Stimulated activated CD4-positive, alpha-beta T cell treated with anti-CD3 and anti-CD28 coated beads, Interleukin-4, amount 100 ng/mL, for 48 hours (primary cell): Measurements from ENCODE around the gene ANKRD60.

ENCODE experiments used
- DNase-seq, 2 donors: peaks; one replicate each; pipeline ENCODE4 v3.0.0-alpha.2; 2020; ENCODE audit warnings: low read depth in 2 of 2

ANKRD60 gene

DNA sequence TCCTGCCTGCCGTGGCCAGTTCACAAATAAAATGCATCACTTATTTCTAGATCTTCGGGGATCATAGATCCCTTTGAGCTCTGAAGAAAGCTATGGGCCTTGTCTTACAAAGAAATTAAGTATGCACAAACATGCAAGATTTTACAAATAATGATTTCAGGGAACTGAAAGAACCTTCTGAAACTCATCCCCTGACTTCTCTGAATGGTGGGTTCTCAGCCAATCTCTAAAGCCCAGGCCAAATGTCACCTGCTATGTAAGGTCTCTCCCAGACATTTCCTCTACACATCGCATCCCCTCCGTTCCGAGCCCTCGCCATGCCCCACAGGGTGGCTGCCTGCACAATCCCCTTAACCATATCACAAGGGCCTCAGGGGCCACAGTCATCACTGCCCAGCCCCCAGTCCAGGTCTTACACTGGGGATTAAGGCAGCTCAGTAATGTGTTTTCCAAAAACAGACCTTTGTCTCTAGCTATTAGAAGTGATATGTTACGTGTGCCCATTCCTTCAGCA, 16.1 kb upstream of the ANKRD60 start:
- no peak for DNase-seq

DNA sequence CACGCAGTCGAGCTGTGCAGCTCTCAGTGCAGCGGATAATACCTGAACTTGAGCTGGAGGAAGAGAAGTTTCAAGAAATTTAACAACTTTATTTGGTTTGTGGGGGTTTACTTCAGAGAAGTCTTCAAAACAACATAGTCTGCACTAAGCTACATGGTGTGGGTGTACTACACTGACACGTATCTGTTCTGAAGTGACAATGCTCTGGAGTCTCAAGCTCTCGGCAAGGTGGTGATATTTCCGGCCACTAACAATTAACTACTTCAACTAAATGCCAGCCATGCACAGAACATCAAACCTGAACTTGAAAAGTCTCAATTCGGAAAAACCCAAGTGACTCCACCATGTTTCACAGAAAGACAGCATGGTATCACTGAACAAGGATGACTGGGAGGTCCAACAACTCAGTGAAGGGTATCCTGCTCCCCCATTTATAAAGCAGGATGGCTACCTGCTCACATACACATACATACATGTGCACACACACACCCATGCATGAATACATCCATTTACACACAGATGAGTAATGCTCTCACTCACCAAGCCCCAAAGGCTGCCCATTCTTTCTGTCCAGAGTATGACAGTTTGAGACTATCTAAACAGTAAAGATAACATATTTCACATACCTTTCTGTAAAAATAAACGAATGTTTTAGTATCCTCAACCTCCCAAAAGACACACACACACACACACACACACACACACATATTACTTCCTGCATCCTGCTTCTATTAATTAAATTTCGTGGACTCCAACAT, 15.4 kb upstream of the ANKRD60 start:
- DNase-seq = no peak

DNA sequence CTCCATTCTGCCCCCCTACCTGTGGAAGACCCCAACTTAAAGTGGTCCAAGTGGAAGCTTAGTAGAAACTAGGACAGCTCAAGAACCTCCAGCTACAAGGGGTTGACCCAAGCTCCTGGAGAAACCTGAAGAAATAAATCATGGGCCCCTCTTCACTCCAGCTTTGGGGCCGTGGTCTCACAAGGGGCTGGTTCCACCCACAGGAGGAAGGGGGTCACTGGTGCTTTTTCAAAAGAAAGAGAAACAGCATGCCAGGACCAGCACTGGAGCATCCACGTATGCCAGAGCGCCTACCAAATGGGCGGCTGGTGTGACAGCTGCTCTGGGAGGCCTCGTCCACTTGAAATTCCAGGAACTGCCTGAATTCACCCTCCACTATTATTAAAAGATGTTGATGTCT, 14.4 kb upstream of the ANKRD60 start:
- DNase-seq = no peak

DNA sequence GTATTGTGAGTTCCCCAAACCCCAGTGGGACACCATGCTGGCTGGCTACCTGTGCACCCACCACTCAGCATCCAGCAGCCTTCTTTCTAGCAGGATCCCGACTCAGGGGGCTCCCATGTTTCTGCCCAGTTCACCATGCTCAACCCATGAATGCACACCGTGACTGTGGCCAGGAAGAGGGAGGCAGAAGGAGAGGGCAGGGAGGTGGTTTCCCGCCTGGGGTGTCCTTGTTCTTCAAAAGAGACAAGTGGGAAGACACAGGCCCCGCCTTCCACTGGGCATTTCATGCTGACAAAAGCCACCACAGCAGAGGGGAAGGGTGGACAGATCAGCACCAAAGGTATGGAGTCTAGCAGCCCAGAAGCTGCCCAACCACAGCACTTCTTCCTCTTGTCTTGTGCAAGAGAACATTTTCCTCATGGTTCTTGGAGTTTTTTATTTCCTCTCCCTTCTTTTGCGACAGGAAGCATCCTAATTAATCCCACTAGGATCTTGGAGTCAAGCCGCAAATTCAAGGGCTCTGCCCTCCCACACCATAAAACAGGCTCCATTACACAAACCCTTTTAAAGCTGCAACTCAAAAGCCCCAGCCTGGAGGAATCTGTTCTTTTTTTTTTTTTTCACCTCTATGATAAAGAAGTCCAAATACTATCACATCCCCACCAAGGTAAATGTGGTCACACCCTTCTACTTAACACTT, 13.5 kb upstream of the ANKRD60 start:
- no peak for DNase-seq

DNA sequence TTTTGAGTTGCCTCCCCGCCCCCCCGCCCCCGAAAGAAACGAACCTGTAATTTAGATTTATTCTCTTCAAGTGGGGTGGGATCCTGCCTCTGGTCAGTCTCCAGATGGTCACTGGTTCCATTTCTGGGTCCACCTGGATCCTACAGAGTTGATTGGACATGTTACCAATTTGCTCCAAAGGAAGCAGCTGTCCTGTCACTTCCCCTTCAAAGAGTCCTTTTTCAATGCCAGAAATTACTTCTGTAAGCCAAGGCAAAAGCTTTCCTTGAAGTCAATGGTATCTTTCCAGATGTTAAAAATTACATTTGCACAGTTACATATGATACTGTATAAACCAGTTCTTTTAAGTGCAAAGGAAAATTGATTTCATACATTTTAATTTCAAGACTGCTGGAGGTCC, 12.0 kb upstream of the ANKRD60 start:
- no peak for DNase-seq

DNA sequence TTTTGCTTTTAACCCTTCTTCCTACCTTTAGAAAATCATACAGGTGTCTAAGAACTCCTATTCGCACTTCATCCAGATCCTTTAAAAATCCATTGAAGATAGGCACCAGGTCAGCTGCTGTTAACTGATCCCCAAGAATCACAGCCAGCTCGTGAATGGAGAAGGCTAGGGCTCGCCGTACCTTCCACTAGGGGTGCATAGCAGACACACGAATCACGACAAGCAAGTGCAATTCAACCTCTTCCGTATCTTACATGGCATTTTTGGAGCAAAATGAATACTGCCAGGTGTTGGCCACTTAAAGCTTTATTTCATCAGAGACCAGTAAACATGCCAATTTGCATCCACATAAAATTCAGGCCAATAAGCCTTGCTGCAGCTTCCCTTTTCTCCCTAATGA, 10.8 kb upstream of the ANKRD60 start:
- DNase-seq = no peak

DNA sequence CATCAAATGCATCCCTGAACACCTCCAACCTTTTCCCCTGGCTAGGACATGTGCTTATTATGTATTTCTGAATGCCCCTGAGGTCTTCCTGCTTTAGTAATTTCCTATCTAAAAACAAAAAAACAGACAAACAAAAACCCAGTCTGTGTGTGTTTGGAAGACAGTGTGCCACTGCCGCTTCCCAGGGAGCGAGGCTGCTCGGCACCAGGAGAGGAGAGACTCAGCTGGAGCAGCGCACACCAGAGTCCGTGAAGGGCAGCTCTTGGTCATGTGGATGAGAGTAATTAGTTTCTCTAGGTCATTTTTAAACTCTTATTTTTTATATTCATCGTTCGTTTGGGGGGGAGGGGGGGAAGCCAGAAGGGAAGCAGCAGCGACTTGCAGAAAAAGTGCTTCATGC, 10.0 kb upstream of the ANKRD60 start:
- DNase-seq = no peak

DNA sequence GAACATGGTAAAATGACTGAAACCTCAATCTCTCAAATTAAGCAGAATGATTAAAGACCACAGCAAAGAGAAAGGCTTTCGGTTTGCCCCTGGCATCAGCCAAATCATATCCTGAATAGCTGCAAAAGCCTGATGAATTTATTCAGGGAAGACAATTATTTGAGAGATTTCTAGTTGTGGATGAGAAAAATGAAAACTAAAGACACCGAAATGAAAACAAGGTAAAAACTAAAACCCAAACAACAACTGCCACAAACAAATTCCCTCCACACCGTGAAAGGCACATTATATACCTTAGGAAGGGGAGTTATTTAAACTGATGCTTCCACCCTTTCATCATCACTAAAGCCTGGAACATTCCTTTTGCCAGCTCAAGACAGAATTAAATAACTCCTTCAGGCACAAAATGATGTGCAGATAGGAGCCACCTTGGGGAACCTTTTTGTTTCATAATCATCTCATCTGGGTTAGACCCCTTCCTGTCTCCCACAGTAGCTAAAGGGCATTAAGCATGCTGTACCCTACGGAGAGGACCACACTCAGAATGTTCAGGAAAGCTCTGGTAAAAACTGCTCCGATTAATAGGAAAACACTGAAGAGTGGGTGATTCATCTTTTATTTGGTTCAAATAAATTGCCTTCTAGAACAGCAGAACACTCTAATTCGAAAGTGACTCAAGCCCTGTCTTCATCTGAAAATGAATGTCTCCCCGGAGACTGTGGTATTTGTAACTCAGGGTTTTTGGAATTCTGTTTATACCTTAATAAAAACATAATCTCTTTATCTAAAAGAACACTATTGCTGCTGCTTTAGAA, 9.1 kb upstream of the ANKRD60 start:
- DNase-seq = no peak

DNA sequence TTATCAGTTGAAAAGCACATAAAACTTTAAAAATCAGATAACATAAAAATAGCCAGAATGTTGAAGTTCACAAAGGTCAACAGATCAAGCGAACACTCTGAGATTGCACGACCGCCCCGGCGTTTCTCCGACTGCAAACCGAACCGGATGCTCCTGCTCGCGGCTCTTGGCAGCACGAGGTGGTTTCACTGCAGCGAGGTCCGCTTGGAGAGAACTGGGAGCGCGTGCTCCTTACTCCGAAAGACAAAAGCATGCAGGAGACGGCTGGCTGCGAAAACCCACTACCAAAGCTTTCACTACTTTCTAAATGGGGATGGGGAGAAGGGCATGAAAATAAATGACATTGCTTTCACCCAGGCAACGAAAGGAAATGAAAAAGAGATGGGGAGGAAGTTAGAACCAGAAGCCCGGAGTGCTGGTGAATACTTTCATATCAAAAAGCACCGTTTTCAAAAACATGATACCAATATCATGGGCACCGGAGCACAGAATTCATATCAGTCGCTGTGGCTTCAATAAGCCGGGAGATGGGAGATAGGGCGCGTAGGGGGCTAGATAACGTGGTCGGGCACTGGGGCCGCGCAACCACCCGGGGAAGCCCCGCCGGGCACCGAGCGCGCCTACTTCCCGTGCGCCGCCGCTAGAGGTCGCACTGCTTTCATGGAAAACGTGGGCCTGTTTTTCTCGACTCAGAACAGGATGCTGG, 8.3 kb upstream of the ANKRD60 start:
- peak; percentile 81 to 90 for DNase-seq

DNA sequence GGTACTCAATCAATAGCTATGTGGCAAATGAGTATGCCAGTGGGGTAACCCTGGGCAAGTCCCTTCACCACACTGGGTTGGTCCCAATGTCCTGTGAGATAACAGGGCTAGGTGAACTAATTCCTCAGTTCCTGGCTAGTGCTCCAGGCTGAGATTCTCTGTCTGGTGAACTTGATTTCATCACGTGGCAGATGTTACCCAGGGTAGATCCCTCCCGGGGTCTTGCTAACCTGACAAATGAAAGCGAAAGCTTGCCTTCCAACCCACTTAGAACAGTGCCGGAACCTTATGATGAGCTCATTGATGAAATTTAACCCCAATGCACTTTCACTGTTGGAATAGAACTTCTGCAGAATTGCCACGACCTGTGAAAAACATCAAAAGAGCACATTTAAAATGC, 6.6 kb upstream of the ANKRD60 start:
- no peak for DNase-seq

DNA sequence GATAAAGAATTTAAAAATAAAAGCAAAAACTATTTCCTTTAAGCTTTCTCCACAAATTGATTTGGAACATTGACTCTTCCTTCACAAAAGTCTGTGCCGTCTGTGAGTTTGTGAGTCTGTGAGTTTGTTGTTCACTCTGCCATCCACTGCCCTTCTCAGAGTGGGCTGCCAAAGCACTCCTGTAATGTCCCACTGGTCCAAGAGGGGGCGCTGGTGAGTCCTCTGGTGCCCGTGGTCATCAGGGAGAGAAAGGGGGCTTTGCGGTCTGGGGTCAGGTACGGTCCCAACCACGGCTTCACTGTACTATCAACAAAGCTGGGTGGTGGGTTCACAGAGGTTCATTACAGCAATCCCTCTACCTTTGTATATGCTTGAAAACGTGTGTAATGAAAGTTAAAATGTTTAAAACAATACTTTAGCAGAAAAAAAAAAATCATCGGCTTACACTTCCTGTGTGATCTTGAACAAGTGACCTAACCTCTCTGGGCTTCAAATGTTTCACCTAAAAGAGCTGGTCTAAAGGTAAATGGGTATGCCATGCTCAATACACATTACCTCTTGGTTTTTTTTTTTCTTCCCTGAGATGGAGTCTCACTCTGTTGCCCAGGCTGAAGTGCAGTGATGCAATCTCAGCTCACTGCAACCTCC, 5.6 kb upstream of the ANKRD60 start:
- DNase-seq = peak; percentile 37 to 57

DNA sequence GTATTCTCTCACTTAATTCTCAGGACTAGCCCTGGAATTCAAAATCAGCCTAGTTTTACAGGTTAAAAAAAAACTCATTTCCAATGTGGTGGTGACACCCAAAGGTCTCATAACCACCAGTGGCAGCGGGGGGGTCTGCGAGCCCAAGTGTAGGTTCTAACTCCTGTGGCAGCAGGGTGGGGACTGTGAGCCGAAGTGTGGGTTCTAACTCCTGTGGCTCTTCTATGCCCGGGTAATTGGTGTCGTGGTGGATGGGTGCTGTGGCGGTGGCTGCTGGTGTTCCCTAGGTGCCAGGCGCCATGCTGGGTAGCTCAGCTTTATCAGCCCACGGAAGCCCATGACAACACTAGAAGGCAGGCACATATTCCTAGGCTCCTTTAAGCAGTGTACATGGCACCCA, 4.9 kb upstream of the ANKRD60 start:
- no peak for DNase-seq

DNA sequence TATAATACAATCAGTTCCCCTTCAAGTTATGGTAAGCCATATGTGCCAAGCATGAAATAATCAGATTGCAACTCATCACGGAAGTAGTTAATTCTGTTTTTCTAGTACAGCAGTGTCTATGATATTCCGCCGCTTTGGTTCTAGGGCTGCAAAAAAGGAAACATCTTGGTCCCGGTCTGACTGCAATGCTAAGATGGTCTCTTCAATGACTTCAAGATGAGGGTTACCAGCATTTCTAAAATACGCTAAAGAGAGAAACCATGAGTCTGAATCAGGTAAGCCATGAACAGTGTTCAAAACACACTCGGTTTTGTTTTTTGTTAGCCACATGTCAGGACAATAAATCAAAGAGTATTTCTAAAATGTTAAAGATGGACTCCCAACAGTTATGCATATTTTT, 3.2 kb upstream of the ANKRD60 start:
- no peak for DNase-seq

DNA sequence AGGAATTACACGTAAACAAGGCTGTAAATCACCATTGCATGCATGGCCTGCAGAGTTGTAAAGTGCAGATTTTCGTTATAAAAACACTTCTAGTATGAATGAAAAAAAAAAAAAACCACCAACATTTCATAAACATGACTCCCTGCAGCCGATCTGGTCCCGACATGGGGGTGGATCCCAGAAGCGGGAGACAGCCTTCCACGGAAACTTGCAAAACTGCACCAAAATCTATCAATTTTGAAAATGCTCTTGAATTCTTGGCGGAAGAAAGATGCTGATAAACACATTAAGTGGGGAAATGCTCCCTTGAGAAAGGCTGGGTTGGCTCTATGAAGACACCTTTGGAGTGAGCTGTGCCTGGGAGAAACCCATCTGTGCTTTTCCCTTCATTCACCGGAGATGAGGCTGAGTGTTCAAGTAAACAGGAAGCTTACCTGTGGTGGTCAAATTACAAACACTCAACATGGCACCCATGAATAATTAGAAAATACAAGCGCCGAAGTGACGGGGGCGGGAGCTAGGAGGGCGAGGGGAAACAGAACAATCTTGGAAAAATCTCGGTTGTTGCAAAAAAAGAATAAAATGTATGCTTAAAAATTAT, 845 bp upstream of the ANKRD60 start:
- DNase-seq = no peak

DNA sequence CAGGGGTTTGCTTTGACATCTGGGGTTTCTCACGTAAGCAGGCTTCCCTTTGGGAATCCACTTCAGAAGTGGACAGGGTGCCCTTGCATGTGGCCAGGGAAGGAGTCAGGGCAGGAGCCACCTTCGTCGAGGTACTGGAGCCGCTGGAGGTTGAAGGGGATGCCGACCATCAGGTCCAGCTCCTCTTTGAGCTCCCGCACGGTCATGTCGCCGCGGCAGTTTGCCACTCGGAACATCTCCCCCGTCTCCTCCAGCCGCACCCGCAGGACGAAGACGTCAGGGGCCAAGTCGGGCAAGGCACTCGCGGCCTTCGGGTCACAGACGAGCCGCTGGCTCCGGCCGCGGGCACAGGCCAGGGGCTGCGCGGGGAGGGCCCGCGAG, 360 bp downstream of the ANKRD60 start:
- no peak for DNase-seq

DNA sequence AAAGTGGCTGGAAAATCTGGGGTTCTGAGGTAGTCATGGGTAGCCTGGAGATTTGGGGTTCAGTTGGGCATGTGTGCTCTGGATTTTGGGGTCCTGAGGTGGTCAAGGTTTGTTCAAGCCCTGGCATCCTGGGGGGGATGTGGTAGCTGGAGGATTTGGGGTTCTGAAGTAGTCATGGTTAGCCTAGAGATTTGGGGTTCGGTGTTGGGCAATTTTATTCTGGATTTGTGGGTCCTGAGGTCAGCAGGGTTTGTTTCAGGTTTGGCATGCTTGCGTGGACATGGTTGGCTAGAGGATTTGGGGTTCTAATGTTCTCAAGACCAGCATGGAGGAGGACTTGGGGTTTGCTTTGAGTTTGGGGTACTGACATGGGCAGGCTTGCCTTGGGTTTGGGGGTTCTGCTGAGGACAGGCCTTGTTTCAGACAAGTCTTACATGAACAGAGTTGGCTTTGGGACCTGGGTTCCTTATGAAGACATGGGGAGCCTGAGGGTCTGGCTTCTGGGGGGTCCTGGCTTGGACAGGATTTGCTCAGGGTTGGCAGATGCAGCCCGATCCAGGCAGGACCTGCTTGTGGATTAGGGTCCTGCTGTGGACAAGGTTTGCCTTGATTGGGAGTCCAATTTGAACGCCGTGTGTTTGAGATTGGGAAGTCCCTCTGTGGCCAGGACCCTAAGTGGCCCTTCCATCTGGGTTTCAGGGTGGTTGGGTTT, 906 bp downstream of the ANKRD60 start:
- no peak for DNase-seq

DNA sequence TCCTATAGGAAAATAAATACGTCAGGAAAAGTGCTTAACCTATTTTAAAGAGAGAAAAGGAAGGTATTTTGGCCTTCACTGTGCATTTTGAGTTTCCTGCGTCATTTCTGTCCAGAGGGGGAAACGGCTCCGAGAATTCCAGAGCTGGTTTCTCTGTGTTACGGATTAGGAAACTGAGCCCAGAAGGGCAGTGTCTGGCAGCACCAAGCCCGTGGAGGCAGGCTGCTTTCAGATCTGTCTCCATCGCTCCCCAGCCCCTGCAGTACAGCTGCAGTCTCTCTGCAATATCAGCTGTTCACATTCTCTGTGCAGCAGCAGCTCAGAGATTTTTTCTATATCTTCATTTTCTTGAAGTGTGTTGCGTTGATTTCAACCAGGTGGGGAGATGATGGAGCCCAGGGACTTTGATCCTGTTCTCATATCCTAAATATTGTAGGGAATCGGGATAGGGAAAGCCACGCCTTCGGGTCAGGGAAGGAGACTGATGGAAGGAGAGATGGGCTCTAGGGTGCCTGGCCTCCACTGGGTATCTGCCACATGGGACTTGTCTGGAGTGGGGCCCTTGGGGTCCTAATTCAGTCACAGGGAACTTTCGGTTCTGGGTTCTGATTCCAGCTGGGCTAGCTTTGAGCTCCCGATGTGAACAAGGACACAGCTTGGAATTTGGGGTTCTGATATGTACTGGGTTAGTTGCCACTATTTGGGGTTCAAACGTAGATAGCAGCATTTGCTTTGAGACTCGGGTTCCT, 2.8 kb downstream of the ANKRD60 start:
- DNase-seq = no peak

DNA sequence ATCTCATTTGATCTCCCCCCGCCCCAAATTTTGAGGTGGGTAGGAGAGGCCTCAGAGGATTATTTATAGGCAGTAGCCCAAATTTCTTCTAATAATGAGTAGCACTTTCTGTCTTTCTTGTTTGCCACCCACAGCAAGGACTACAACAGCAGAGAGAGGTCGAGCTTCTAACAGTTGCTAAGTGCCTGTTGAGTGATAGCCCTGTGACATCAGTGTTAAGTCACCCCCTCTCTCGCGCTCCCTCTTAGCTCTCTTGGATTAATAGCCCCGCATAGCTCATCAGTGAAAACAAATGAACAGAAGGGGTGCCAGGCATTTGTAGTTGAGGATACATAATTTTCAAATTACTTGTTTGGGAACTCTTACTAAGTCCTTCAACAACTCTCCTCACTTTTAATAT, 3.5 kb downstream of the ANKRD60 start:
- DNase-seq = no peak

DNA sequence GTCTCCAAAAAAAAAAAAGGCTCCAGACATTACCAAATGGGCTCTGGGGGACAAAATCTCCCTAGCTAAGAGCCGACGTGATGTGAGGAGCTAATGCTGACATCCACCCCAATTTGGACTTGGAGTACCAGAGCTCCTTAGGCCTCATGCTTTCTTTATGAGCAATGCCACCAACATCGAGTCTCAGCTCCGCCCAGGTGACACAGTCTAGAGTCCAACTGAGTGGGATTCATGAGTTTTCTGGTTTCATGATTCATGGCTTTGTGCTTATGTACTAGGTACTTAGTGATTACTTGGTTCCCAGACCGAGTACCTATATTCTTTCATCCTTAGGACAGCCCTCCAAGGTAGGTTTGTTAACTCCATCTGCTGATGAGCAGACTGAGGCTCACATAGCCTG, 4.4 kb downstream of the ANKRD60 start:
- DNase-seq = peak; percentile 32 to 44
